Stimulated activated naive CD8-positive, alpha-beta T cell treated with anti-CD3 and anti-CD28 coated beads, Interleukin-15, Interleukin-2, amounts not matched to agents 100 ng/mL and 50 ng/mL, for 24 hours (primary cell): ENCODE results near the gene NRG3.
A peak's percentile ranks its signal among the peaks of the same experiment; 100 is the strongest.

Experiments used
- H3K27ac Mint-ChIP-seq: one replicate; pipeline ENCODE4 v1.8.0; 2021; ENCODE audit warnings: mild to moderate bottlenecking, mixed read lengths
- H3K27me3 Mint-ChIP-seq: one replicate; pipeline ENCODE4 v1.8.0; 2021; ENCODE audit warnings: mixed read lengths
- H3K36me3 Mint-ChIP-seq: one replicate; pipeline ENCODE4 v1.8.0; 2021; ENCODE audit warnings: low read depth, mixed read lengths
- H3K4me1 Mint-ChIP-seq: one replicate; pipeline ENCODE4 v1.8.0; 2021; ENCODE audit warnings: low read depth, mixed read lengths
- H3K4me3 Mint-ChIP-seq: one replicate; pipeline ENCODE4 v1.8.0; 2021; ENCODE audit warnings: mild to moderate bottlenecking, mixed read lengths
- H3K9me3 Mint-ChIP-seq: one replicate; pipeline ENCODE4 v1.8.0; 2021; ENCODE audit warnings: mixed read lengths

Gene NRG3

GRCh38 chr10:81873231-81873931 lies 1.6 kb upstream of the NRG3 start:
- Mint-ChIP-seq H3K27ac (no peak overlapping the region), H3K4me1 (peaks cover 11% of the 10 kb centered on the region), H3K9me3 (no peaks in the 10 kb centered on the region), H3K4me3 (no peak overlapping the region), H3K36me3 (no peaks in the 10 kb centered on the region), H3K27me3 (peaks cover 59% of the 10 kb centered on the region)

- H3K27me3 Mint-ChIP-seq: peaks cover 62% of the 10 kb centered on the region
- no peak overlapping the region for H3K4me3 Mint-ChIP-seq
Measured at GRCh38 chr10:81873932-81874816, 820 bp upstream of the NRG3 start.

GRCh38 chr10:81875467-81876252 lies 666 bp downstream of the NRG3 start:
- Mint-ChIP-seq H3K9me3 (no peaks in the 10 kb centered on the region), H3K27me3 (peaks cover 66% of the 10 kb centered on the region), H3K27ac (no peak overlapping the region), H3K4me3 (peak overlapping the region; percentile 75), H3K4me1 (peaks cover 11% of the 10 kb centered on the region), H3K36me3 (no peaks in the 10 kb centered on the region)

More at GRCh38 chr10:81873932-81874816, 820 bp upstream of the NRG3 start:
- Mint-ChIP-seq H3K27ac (no peak overlapping the region), H3K36me3 (no peaks in the 10 kb centered on the region), H3K4me1 (peaks cover 11% of the 10 kb centered on the region), H3K9me3 (no peaks in the 10 kb centered on the region)

GRCh38 chr10:81876253-81877077 lies 1.5 kb downstream of the NRG3 start:
- Mint-ChIP-seq H3K4me1 (peaks cover 11% of the 10 kb centered on the region), H3K27ac (no peak overlapping the region), H3K9me3 (no peaks in the 10 kb centered on the region), H3K4me3 (peak overlapping the region; percentile 75), H3K27me3 (peaks cover 62% of the 10 kb centered on the region), H3K36me3 (no peaks in the 10 kb centered on the region)

- Mint-ChIP-seq H3K4me1 (peaks cover 11% of the 10 kb centered on the region), H3K4me3 (no peak overlapping the region), H3K27me3 (peaks cover 54% of the 10 kb centered on the region), H3K27ac (no peak overlapping the region), H3K9me3 (no peaks in the 10 kb centered on the region), H3K36me3 (no peaks in the 10 kb centered on the region)
Measured at GRCh38 chr10:81877596-81877995, 2.6 kb downstream of the NRG3 start.

GRCh38 chr10:81882011-81882410 lies 7.0 kb downstream of the NRG3 start:
- H3K27ac Mint-ChIP-seq: no peak overlapping the region
- no peaks in the 10 kb centered on the region for H3K9me3 Mint-ChIP-seq
- no peaks in the 10 kb centered on the region for H3K36me3 Mint-ChIP-seq
- no peak overlapping the region for H3K4me3 Mint-ChIP-seq
- no peaks in the 10 kb centered on the region for H3K4me1 Mint-ChIP-seq
- H3K27me3 Mint-ChIP-seq: peaks cover 35% of the 10 kb centered on the region

GRCh38 chr10:81884856-81885255 lies 9.9 kb downstream of the NRG3 start:
- Mint-ChIP-seq H3K4me3 (no peak overlapping the region), H3K27me3 (peaks cover 9% of the 10 kb centered on the region), H3K27ac (no peak overlapping the region), H3K36me3 (no peaks in the 10 kb centered on the region), H3K9me3 (no peaks in the 10 kb centered on the region), H3K4me1 (no peaks in the 10 kb centered on the region)

GRCh38 chr10:81885491-81885890 lies 10.5 kb downstream of the NRG3 start:
- H3K4me3 Mint-ChIP-seq: no peak overlapping the region
- H3K27ac Mint-ChIP-seq: no peak overlapping the region
- H3K27me3 Mint-ChIP-seq: peaks cover 9% of the 10 kb centered on the region
- no peaks in the 10 kb centered on the region for H3K9me3 Mint-ChIP-seq
- H3K4me1 Mint-ChIP-seq: no peaks in the 10 kb centered on the region
- H3K36me3 Mint-ChIP-seq: no peaks in the 10 kb centered on the region

- Mint-ChIP-seq H3K4me3 (no peak overlapping the region), H3K36me3 (no peaks in the 10 kb centered on the region), H3K27me3 (peaks cover 6% of the 10 kb centered on the region), H3K4me1 (no peaks in the 10 kb centered on the region), H3K9me3 (no peaks in the 10 kb centered on the region), H3K27ac (no peak overlapping the region)
Measured at GRCh38 chr10:81886939-81887338, 11.9 kb downstream of the NRG3 start.

GRCh38 chr10:81889181-81889769 lies 14.3 kb downstream of the NRG3 start:
- H3K4me1 Mint-ChIP-seq: no peaks in the 10 kb centered on the region
- H3K4me3 Mint-ChIP-seq: no peak overlapping the region
- H3K9me3 Mint-ChIP-seq: peaks cover 3% of the 10 kb centered on the region
- H3K36me3 Mint-ChIP-seq: no peaks in the 10 kb centered on the region
- peaks cover 6% of the 10 kb centered on the region for H3K27me3 Mint-ChIP-seq
- no peak overlapping the region for H3K27ac Mint-ChIP-seq

- peaks cover 3% of the 10 kb centered on the region for H3K9me3 Mint-ChIP-seq
- no peaks in the 10 kb centered on the region for H3K4me1 Mint-ChIP-seq
- H3K4me3 Mint-ChIP-seq: no peak overlapping the region
- H3K27ac Mint-ChIP-seq: no peak overlapping the region
- H3K27me3 Mint-ChIP-seq: no peaks in the 10 kb centered on the region
- H3K36me3 Mint-ChIP-seq: no peaks in the 10 kb centered on the region
Measured at GRCh38 chr10:81894616-81895015, 19.6 kb downstream of the NRG3 start.

- H3K4me1 Mint-ChIP-seq: no peaks in the 10 kb centered on the region
- H3K9me3 Mint-ChIP-seq: no peaks in the 10 kb centered on the region
- H3K27me3 Mint-ChIP-seq: no peaks in the 10 kb centered on the region
- no peaks in the 10 kb centered on the region for H3K36me3 Mint-ChIP-seq
- H3K27ac Mint-ChIP-seq: no peak overlapping the region
- no peak overlapping the region for H3K4me3 Mint-ChIP-seq
Measured at GRCh38 chr10:81898518-81898917, 23.5 kb downstream of the NRG3 start.

- no peaks in the 10 kb centered on the region for H3K4me1 Mint-ChIP-seq
- no peaks in the 10 kb centered on the region for H3K36me3 Mint-ChIP-seq
Measured at GRCh38 chr10:81900989-81901388, 26.0 kb downstream of the NRG3 start.

GRCh38 chr10:81903472-81903871 lies 28.5 kb downstream of the NRG3 start:
- no peaks in the 10 kb centered on the region for H3K36me3 Mint-ChIP-seq
- H3K27me3 Mint-ChIP-seq: no peaks in the 10 kb centered on the region
- H3K9me3 Mint-ChIP-seq: peaks cover 4% of the 10 kb centered on the region
- H3K4me3 Mint-ChIP-seq: no peak overlapping the region
- H3K4me1 Mint-ChIP-seq: no peaks in the 10 kb centered on the region
- H3K27ac Mint-ChIP-seq: no peak overlapping the region

More at GRCh38 chr10:81900989-81901388, 26.0 kb downstream of the NRG3 start:
- Mint-ChIP-seq H3K27me3 (no peaks in the 10 kb centered on the region), H3K9me3 (no peaks in the 10 kb centered on the region), H3K27ac (no peak overlapping the region), H3K4me3 (no peak overlapping the region)
